Activated CD8-positive, alpha-beta memory T cell treated with anti-CD3 and anti-CD28 coated beads for 4 hours (primary cell): Measurements from ENCODE around the gene PLD5.

Source experiments
- DNase-seq, 2 donors: peaks; one replicate each; pipeline ENCODE4 v3.0.0-alpha.2; 2020; ENCODE audit warnings: low read depth in 2 of 2

Gene PLD5

GRCh38 chr1:242524571-242525359 lies at the start of gene PLD5:
PLD5 (minus strand) TSS chr1:242524697.
- DNase-seq = no peak

- DNase-seq = no peak
These were observed 45.4 kb upstream of the PLD5 start for GRCh38 chr1:242569867-242570266.

GRCh38 chr1:242568666-242569065 lies 44.2 kb upstream of the PLD5 start:
- no peak for DNase-seq

- no peak for DNase-seq
These were observed 43.1 kb upstream of the PLD5 start for GRCh38 chr1:242567596-242567995.

- DNase-seq = no peak
These were observed 32.3 kb upstream of the PLD5 start for GRCh38 chr1:242556759-242557158.

- DNase-seq = no peak
These were observed 31.8 kb upstream of the PLD5 start for GRCh38 chr1:242556276-242556675.

GRCh38 chr1:242554577-242554976 lies 30.1 kb upstream of the PLD5 start:
- DNase-seq = no peak

GRCh38 chr1:242546849-242547729 lies 22.6 kb upstream of the PLD5 start:
- DNase-seq = no peak

- no peak for DNase-seq
These were observed 21.9 kb upstream of the PLD5 start for GRCh38 chr1:242546441-242546840.

- no peak for DNase-seq
These were observed 19.6 kb upstream of the PLD5 start for GRCh38 chr1:242544071-242544470.

- DNase-seq = no peak
These were observed 17.8 kb upstream of the PLD5 start for GRCh38 chr1:242542271-242542670.

GRCh38 chr1:242535986-242536385 lies 11.5 kb upstream of the PLD5 start:
- DNase-seq = no peak

GRCh38 chr1:242534753-242535152 lies 10.3 kb upstream of the PLD5 start:
- no peak for DNase-seq

- no peak for DNase-seq
These were observed 6.3 kb upstream of the PLD5 start for GRCh38 chr1:242530761-242531160.

- DNase-seq = no peak
These were observed 1.3 kb upstream of the PLD5 start for GRCh38 chr1:242525769-242526168.

GRCh38 chr1:242525360-242525722 lies 844 bp upstream of the PLD5 start:
- DNase-seq = no peak

- DNase-seq = no peak
These were observed 552 bp downstream of the PLD5 start for GRCh38 chr1:242523719-242524570.

- DNase-seq = no peak
These were observed 1.3 kb downstream of the PLD5 start for GRCh38 chr1:242522996-242523718.

- DNase-seq = no peak
These were observed 2.1 kb downstream of the PLD5 start for GRCh38 chr1:242522304-242522945.

- DNase-seq = no peak
These were observed 8.9 kb downstream of the PLD5 start for GRCh38 chr1:242515555-242515954.

GRCh38 chr1:242506724-242507123 lies 17.8 kb downstream of the PLD5 start:
- no peak for DNase-seq
